Stomach (tissue), 4 donors: Measurements from ENCODE around the gene FRY.

ENCODE experiments used
- POLR2A ChIP-seq, 4 donors: fragments of 450-650 bp; IDR thresholded peaks; one replicate each; pipeline ENCODE4 v1.6.1; 2016; ENCODE audit warnings: antibody characterized with exemption in 4 of 4, control low read depth in 2 of 4, mild to moderate bottlenecking in 1 of 4, moderate library complexity in 1 of 4
- TF ChIP-seq, protein P1 (sequence below), 7 experiments: fragments of 450-650 bp in 4 of 7; fragments of 200-600 bp in 3 of 7; sonication (generic) in 3 of 7; IDR thresholded peaks; one replicate each; pipeline ENCODE4 v1.5.1; 2016 to 2019; ENCODE audit warnings: antibody characterized with exemption in 7 of 7, control low read depth in 2 of 7, mild to moderate bottlenecking in 1 of 7

- TF ChIP-seq, protein P1, sequence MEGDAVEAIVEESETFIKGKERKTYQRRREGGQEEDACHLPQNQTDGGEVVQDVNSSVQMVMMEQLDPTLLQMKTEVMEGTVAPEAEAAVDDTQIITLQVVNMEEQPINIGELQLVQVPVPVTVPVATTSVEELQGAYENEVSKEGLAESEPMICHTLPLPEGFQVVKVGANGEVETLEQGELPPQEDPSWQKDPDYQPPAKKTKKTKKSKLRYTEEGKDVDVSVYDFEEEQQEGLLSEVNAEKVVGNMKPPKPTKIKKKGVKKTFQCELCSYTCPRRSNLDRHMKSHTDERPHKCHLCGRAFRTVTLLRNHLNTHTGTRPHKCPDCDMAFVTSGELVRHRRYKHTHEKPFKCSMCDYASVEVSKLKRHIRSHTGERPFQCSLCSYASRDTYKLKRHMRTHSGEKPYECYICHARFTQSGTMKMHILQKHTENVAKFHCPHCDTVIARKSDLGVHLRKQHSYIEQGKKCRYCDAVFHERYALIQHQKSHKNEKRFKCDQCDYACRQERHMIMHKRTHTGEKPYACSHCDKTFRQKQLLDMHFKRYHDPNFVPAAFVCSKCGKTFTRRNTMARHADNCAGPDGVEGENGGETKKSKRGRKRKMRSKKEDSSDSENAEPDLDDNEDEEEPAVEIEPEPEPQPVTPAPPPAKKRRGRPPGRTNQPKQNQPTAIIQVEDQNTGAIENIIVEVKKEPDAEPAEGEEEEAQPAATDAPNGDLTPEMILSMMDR (IDR thresholded peaks at IDR 0.05) = no peak
- no peak for TF ChIP-seq POLR2A (IDR thresholded peaks at IDR 0.05)
Measured at GRCh38 chr13:32093006-32093405, 61.4 kb downstream of the FRY start.
